GM12872 (cell line): ENCODE data around the gene PEX19.

ENCODE experiments used
- CTCF ChIP-seq: IDR thresholded peaks from 3 replicates; pipeline ENCODE4 v1.5.1; 2011; ENCODE audit warnings: low read depth, mild to moderate bottlenecking, low read length, moderate library complexity; ENCODE audit not compliant: insufficient read depth

PEX19 gene

DNA sequence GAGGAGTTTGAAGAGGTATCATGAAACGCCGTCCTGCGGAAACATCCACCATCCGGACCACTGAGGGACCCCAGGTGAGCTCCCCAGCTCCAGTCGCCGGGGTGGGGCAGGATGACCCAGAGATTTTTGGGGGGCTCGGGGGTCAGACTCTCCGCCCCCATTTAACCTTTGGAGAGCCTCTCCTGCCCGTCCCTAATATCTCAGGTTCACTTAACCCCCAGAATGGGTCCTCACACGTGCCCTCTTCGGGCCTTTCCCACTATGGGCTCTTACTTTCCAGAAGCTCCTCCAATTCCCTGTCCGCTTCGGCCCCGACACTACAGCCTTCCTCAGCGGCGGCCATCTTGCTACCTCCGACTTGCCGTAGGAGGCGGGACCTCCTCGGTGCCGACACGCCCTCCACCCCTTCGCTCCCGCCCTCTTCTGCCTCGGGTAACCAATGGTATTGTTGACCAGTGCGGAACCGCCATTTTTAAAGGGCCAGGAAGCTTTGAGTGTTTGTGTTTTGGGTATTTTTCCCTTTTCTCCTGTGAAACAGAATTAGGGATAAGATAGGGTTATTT is at the start of gene PEX19:
PEX19 (minus strand) TSS at position 352 of the 563 bp plus-strand sequence; CDS start at position 343, 9 bp downstream.
- no peak for TF ChIP-seq CTCF

DNA sequence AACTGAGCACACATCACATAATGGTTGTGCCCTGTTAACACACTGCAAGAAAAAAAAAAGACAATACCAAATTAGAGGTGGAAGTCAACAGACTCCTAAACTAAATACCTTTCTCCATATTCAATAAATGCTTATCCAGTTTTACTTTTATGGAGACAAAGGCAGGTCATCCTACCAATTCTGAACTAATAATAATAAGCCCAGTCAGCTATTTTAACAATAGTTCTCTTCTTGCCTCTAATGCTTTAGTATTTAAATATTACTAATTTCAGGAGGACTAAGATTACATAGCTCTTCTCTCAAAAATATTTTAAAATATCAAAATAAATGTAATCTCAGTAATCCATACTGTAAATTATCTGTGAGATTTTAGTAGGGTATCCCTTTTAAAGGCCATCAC is 47.6 kb upstream of the PEX19 start:
- no peak for TF ChIP-seq CTCF

DNA sequence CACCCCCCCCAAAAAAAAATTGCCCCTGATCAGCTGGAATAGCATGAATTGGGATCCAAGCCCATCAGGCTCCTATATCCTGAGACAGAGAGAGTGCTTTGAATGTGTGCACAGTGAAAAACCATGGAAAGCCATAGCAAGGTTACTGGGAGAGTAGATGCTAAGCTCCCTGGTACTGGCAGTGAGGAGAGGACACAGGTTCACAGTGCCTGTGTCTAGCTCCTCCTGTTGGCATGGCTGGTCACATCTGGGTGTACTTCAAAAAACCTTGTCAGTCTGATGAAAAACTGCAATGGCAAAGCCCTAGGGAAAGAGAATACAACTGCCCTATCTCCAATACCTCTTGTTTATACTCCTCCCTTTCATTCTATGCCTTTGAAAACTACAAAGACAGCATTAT is 45.2 kb upstream of the PEX19 start:
- no peak for TF ChIP-seq CTCF

DNA sequence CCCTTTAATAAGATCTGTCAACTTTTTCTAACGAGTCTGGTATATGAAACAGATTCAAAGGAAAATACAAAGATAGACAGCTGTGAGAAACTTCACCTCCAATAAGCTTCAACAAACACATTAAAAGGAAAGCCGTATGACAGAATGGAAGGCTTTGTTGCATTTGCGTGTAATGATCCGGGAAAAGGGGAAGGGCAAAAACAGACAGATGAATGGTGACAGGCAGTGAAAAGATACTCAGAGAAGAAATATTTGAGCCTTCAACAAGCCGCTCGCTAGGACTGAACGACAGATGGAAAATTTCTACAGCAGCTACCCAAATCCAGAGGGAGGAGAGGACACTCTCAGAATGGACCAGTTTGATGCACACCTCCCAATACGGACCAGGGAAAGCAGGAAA is 43.3 kb upstream of the PEX19 start:
- no peak for TF ChIP-seq CTCF

GRCh38 chr1:160326418-160326817 is 41.5 kb upstream of the PEX19 start:
- TF ChIP-seq CTCF, result no peak

DNA sequence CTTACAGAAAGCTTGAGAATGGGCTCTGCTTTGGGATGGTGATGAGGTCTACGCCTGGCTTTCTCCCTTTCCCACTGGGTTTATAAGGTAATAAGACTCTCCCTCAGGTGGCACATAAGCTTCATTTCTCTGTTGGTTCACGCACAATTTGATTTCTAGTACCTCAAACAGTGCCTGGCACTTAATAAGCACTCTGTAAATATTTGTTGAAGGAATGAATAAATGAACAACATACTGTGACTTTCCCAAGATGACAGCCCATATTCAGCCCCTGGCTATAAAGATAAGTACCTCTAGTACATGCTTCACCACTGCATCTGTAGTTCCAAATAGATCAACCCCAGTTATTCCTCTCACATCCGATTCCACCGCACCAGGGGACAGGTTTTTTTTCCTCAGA is 40.3 kb upstream of the PEX19 start:
- TF ChIP-seq CTCF, result no peak

DNA sequence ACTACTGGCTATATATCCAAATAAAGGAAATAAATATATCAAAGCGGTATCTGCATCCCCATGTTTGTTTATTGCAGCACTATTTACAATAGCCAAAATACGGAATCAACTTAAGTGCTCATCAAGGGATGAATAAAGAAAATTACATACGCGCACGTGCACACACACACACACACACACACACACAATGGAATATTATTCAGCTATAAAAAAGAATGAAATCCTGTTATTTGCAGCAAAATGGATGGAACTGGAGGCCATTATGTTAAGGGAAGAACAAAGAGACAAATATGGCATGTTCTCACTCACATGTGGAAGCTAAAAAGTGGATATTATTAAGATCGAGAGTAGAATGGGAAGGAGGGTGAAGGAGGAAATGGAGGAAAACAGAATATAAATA is 37.9 kb upstream of the PEX19 start:
- no peak for TF ChIP-seq CTCF
